HCT116 (cell line): Measurements from ENCODE around the gene BRD4. TPM values are rescaled to one million over a fixed set of nuclear protein-coding genes. Genes with fewer than 3 reads are reported as not detected.
A peak's percentile ranks its signal among the peaks of the same experiment; 100 is the strongest.

Experiments used
- ATAC-seq: fragments of 200-7000 bp; cut with Tn5 transposase; 2 replicates; pipeline ENCODE4 v1.9.1; 2020; ENCODE audit warnings: mild to moderate bottlenecking, moderate library complexity
- BruUV-seq: library from RNA; stranded (reverse); fragments of 400-500 nt; replicated peaks from 2 replicates; lab custom pipeline; 2021; lab: Mats Ljungman, UMichigan
- CTCF ChIA-PET: fragments of 300-600 bp; sonication (Branson Sonifier 250); formaldehyde crosslinking; loops from one replicate; lab custom pipeline; 2021; ENCODE audit warnings: antibody characterized with exemption; lab: Charles Lee
- POLR2A ChIA-PET: fragments of 300-600, 350-600 bp; sonication (Branson Sonifier 250); formaldehyde crosslinking; loops from one replicate; lab custom pipeline; 2021; ENCODE audit warnings: antibody characterized with exemption; lab: Charles Lee
- RAD21 ChIA-PET, 2 experiments: fragments of 300-600 bp; sonication (Branson Sonifier 250); formaldehyde crosslinking; loops; one replicate each; lab custom pipeline; 2023; ENCODE audit warnings: low total read pairs in 2 of 2; ENCODE audit not compliant: uncharacterized antibody in 2 of 2, unreplicated experiment in 2 of 2, low non-redundant PET in 1 of 2; lab: Charles Lee
- DNase-seq: peaks from one replicate; pipeline ENCODE4 v3.0.0-alpha.2; 2010; ENCODE audit warnings: low read depth, low spot score
- H2AFZ ChIP-seq: fragments of 200-600 bp; shearing (Covaris generic), sonication (generic); 2 replicates; pipeline ENCODE4 v1.6.1; 2017; ENCODE audit warnings: low read depth, mixed run types, mixed read lengths, antibody characterized with exemption, low read length; ENCODE audit not compliant: poor library complexity, severe bottlenecking
- H3K27ac ChIP-seq: 2 replicates; pipeline ENCODE4 v1.5.1; 2012; ENCODE audit warnings: low read depth, low read length
- H3K27me3 ChIP-seq: fragments of 200-600 bp; sonication (generic); 2 replicates; pipeline ENCODE4 v1.6.1; 2016; ENCODE audit warnings: mixed run types, low read length, mixed read lengths; ENCODE audit not compliant: insufficient read depth
- H3K36me3 ChIP-seq, 2 experiments: fragments of 200-500 bp in 1 of 2; fragments of 200-600 bp in 1 of 2; sonication (Bioruptor generic) in 1 of 2; sonication (generic) in 1 of 2; 2 replicates each; pipeline versions ENCODE4 v1.5.1 to v1.6.1; 2014 to 2016; ENCODE audit warnings: low read length in 2 of 2, inconsistent platforms in 1 of 2, mixed read lengths in 1 of 2, mixed run types in 1 of 2; ENCODE audit not compliant: insufficient read depth in 2 of 2, control insufficient read depth in 1 of 2
- H3K4me1 ChIP-seq, 2 experiments: fragments of 200-600 bp in 1 of 2; sonication (generic) in 1 of 2; 2 replicates each; pipeline versions ENCODE4 v1.5.1 to v1.6.1; 2012 to 2017; ENCODE audit warnings: low read length in 2 of 2, inconsistent platforms in 1 of 2, mild to moderate bottlenecking in 1 of 2, mixed read lengths in 1 of 2, mixed run types in 1 of 2, moderate library complexity in 1 of 2; ENCODE audit not compliant: insufficient read depth in 2 of 2, control insufficient read depth in 1 of 2
- H3K4me2 ChIP-seq: fragments of 200-600 bp; sonication (generic); 2 replicates; pipeline ENCODE4 v1.6.1; 2017; ENCODE audit warnings: mixed run types, low read length, mixed read lengths
- H3K4me3 ChIP-seq, 2 experiments: fragments of 200-600 bp in 1 of 2; sonication (generic) in 1 of 2; replicated peaks in 1 of 2; 2 replicates each; pipeline ENCODE4 v1.5.1; 2011 to 2016; ENCODE audit warnings: low read length in 2 of 2, control low read depth in 1 of 2, low read depth in 1 of 2, mild to moderate bottlenecking in 1 of 2, mixed read lengths in 1 of 2, mixed run types in 1 of 2
- H3K79me2 ChIP-seq: fragments of 200-600 bp; sonication (generic); 2 replicates; pipeline ENCODE4 v1.6.1; 2017; ENCODE audit warnings: mild to moderate bottlenecking, mixed run types, low read length, moderate library complexity, mixed read lengths; ENCODE audit not compliant: insufficient read depth
- H3K9ac ChIP-seq: fragments of 200-600 bp; sonication (generic); 2 replicates; pipeline ENCODE4 v1.6.1; 2016; ENCODE audit warnings: low read length, mixed read lengths
- H3K9me2 ChIP-seq: fragments of 200-600 bp; sonication (generic), shearing (Covaris generic); 2 replicates; pipeline ENCODE4 v1.6.1; 2017; ENCODE audit warnings: mixed run types, mild to moderate bottlenecking, moderate library complexity; ENCODE audit not compliant: insufficient read depth
- H3K9me3 ChIP-seq, 2 experiments: fragments of 200-500 bp in 1 of 2; fragments of 200-600 bp in 1 of 2; sonication (Bioruptor generic) in 1 of 2; sonication (generic) in 1 of 2; 2 replicates each; pipeline ENCODE4 v1.6.1; 2014 to 2017; ENCODE audit warnings: low read length in 2 of 2, mixed read lengths in 2 of 2, inconsistent platforms in 1 of 2, low read depth in 1 of 2, mild to moderate bottlenecking in 1 of 2, mixed run types in 1 of 2, moderate library complexity in 1 of 2; ENCODE audit not compliant: control insufficient read depth in 1 of 2, insufficient read depth in 1 of 2
- H4K20me1 ChIP-seq: fragments of 200-600 bp; sonication (generic), shearing (Covaris generic); 2 replicates; pipeline ENCODE4 v1.6.1; 2017; ENCODE audit warnings: mixed run types, mild to moderate bottlenecking, moderate library complexity; ENCODE audit not compliant: insufficient read depth
- CBX3 ChIP-seq: IDR thresholded peaks from 2 replicates; pipeline ENCODE4 v1.6.1; 2012; ENCODE audit warnings: low read depth
- CEBPB ChIP-seq: IDR thresholded peaks from 2 replicates; pipeline ENCODE4 v1.6.1; 2012; ENCODE audit warnings: low read depth
- CTCF ChIP-seq, 3 experiments: fragments of 200-600 bp in 1 of 3; sonication (generic) in 1 of 3; IDR thresholded peaks in 2 of 3; conservative IDR thresholded peaks in 1 of 3; 2 replicates each; pipeline ENCODE4 v1.5.1; 2012 to 2017; ENCODE audit warnings: low read depth in 2 of 3, low read length in 2 of 3, antibody characterized with exemption in 1 of 3, borderline replicate concordance in 1 of 3, control low read depth in 1 of 3, mild to moderate bottlenecking in 1 of 3, mixed read lengths in 1 of 3, mixed run types in 1 of 3, moderate library complexity in 1 of 3; ENCODE audit not compliant: insufficient read depth in 1 of 3
- EGR1 ChIP-seq: IDR thresholded peaks from 2 replicates; pipeline ENCODE4 v1.6.1; 2012; ENCODE audit warnings: low read depth
- ELF1 ChIP-seq: IDR thresholded peaks from 2 replicates; pipeline ENCODE4 v1.6.1; 2012; ENCODE audit warnings: low read depth, borderline replicate concordance
- EZH2phosphoT487 ChIP-seq: fragments of 200-600 bp; IDR thresholded peaks from 2 replicates; pipeline ENCODE4 v1.6.1; 2018; ENCODE audit warnings: antibody characterized with exemption, borderline replicate concordance
- FOSL1 ChIP-seq: IDR thresholded peaks from 2 replicates; pipeline ENCODE4 v1.6.1; 2012; ENCODE audit warnings: low read depth
- JUND ChIP-seq: IDR thresholded peaks from 2 replicates; pipeline ENCODE4 v1.6.1; 2012
- POLR2A ChIP-seq: IDR thresholded peaks from 2 replicates; pipeline ENCODE4 v1.7.0; 2011; ENCODE audit warnings: borderline replicate concordance; ENCODE audit not compliant: insufficient read depth, insufficient read length; ENCODE audit errors: extremely low read depth
- POLR2AphosphoS5 ChIP-seq: IDR thresholded peaks from 2 replicates; pipeline ENCODE4 v1.6.1; 2011; ENCODE audit warnings: mild to moderate bottlenecking, low read depth, low read length, moderate library complexity
- SIN3A ChIP-seq: IDR thresholded peaks from 2 replicates; pipeline ENCODE4 v1.6.1; 2012; ENCODE audit warnings: low read depth
- SP1 ChIP-seq: IDR thresholded peaks from 2 replicates; pipeline ENCODE4 v1.6.1; 2012; ENCODE audit warnings: low read depth
- TCF7L2 ChIP-seq: IDR thresholded peaks from 2 replicates; pipeline ENCODE4 v1.7.0; 2011; ENCODE audit warnings: borderline replicate concordance, inconsistent platforms; ENCODE audit not compliant: insufficient read depth, insufficient read length; ENCODE audit errors: extremely low read depth
- YY1 ChIP-seq: IDR thresholded peaks from 2 replicates; pipeline ENCODE4 v1.6.1; 2011; ENCODE audit warnings: low read length, low read depth, moderate library complexity, mild to moderate bottlenecking; ENCODE audit not compliant: insufficient replicate concordance; ENCODE audit errors: extremely low read depth
- ZFX ChIP-seq: fragments of 450-650 bp; IDR thresholded peaks from 2 replicates; pipeline ENCODE4 v1.6.1; 2017
- ZNF274 ChIP-seq: fragments of 200-500 bp; sonication (Bioruptor generic); IDR thresholded peaks from 2 replicates; pipeline ENCODE4 v1.6.1; 2014; ENCODE audit warnings: mild to moderate bottlenecking, low read depth, low read length, inconsistent platforms
- intact Hi-C: fragments of 100-400 bp; cut with micrococcal nuclease; formaldehyde crosslinking; loops from 2 replicates; pipeline ENCODE4 v1.10.0; 2022
- total RNA-seq: library from RNA; stranded (reverse); gene quantifications from one replicate; pipeline ENCODE4 v1.2.1, GENCODE V29; 2021; ENCODE audit not compliant: unreplicated experiment

Gene BRD4
- total RNA-seq, 1 experiment from 2014 or later: 52.9 TPM

- Histone ChIP-seq H3K27ac (peak overlapping the region; percentile 82), H3K9me3 (no peaks in the 10 kb centered on the region), H3K4me2 (peak overlapping the region; percentile 82), H3K4me3 (peak overlapping the region; percentile 73 to 75), H3K9me2 (no peaks in the 10 kb centered on the region), H3K79me2 (peaks cover 55% of the 10 kb centered on the region), H3K4me1 (peaks cover 3 to 7% of the 10 kb centered on the region in 2 experiments; a peak in 2 of 4 replicates), H2AFZ (no peak overlapping the region), H3K36me3 (no peaks in the 10 kb centered on the region), H3K27me3 (no peaks in the 10 kb centered on the region), H3K9ac (peak overlapping the region; percentile 80), H4K20me1 (peaks cover 7% of the 10 kb centered on the region)
- intact Hi-C loops: no loop called here
- BruUV-seq: no TSS peak
- no peak for DNase-seq
- ATAC-seq: peak; percentile 73
- ChIA-PET CTCF (no interaction called here), RAD21 (no interaction called here), POLR2A (no interaction called here)
- TF ChIP-seq YY1 (peak; percentile 33), ZFX (peak; percentile 84), EZH2phosphoT487 (no peak)
Measured at GRCh38 chr19:15331419-15332310, 674 bp downstream of the BRD4 start.

- intact Hi-C loops: no loop called here
- peaks cover 63% of the 10 kb centered on the region for H3K79me2 ChIP-seq
- peak overlapping the region; percentile 80 for H3K9ac ChIP-seq
- CTCF ChIA-PET: no interaction called here
- no peaks in the 10 kb centered on the region for H3K9me2 ChIP-seq
- H3K36me3 ChIP-seq: no peaks in the 10 kb centered on the region
- no peak overlapping the region for H2AFZ ChIP-seq
- ATAC-seq (no peak), DNase-seq (no peak)
- TSS peak; percentile 56 for BruUV-seq
- peak overlapping the region; percentile 82 for H3K4me2 ChIP-seq
- no peaks in the 10 kb centered on the region for H3K9me3 ChIP-seq
- peak overlapping the region; percentile 73 to 75 for H3K4me3 ChIP-seq
- POLR2A ChIA-PET: no interaction called here
- peak overlapping the region; percentile 82 for H3K27ac ChIP-seq
- peaks cover 3 to 7% of the 10 kb centered on the region in 2 experiments; a peak in 2 of 4 replicates for H3K4me1 ChIP-seq
- peaks cover 7% of the 10 kb centered on the region for H4K20me1 ChIP-seq
- no peaks in the 10 kb centered on the region for H3K27me3 ChIP-seq
- RAD21 ChIA-PET: no interaction called here
- TF ChIP-seq ZFX (no peak), JUND (no peak), SP1 (no peak), EZH2phosphoT487 (no peak), CTCF (IDR thresholded peaks at IDR 0.05 in 2 of 3, conservative IDR thresholded peaks at IDR 0.05 in 1 of 3; ENCODE audit: borderline replicate concordance in 1 of 3, insufficient read depth in 1 of 3, low read depth in 2 of 3, low read length in 2 of 3) (no peak), ELF1 (no peak), EGR1 (no peak), CBX3 (no peak), TCF7L2 (no peak), ZNF274 (no peak), POLR2A (no peak), SIN3A (no peak), FOSL1 (no peak), YY1 (no peak), CEBPB (no peak), POLR2AphosphoS5 (no peak)
Measured at GRCh38 chr19:15330801-15331418, 1.4 kb downstream of the BRD4 start.
